B cell (primary cell): ENCODE data around the gene AP3B2. TPM values are rescaled to one million over a fixed set of nuclear protein-coding genes. Genes with fewer than 3 reads are reported as not detected.

Source experiments
- ATAC-seq: fragments of 200-7000 bp; cut with Tn5 transposase; one replicate; pipeline ENCODE4 v1.10.0; 2021; ENCODE audit warnings: low read depth, mild to moderate bottlenecking, moderate number of reproducible peaks, moderate library complexity
- CTCF ChIA-PET: fragments of 350-600 bp; sonication (Branson Sonifier 250); formaldehyde crosslinking; loops from one replicate; lab custom pipeline; 2021; ENCODE audit warnings: antibody characterized with exemption, inconsistent platforms; lab: Charles Lee
- POLR2A ChIA-PET: fragments of 350-600 bp; sonication (Branson Sonifier 250); formaldehyde crosslinking; loops from one replicate; lab custom pipeline; 2021; ENCODE audit warnings: antibody characterized with exemption; lab: Charles Lee
- DNase-seq: peaks from one replicate; pipeline ENCODE4 v3.0.0; 2013
- H2AFZ ChIP-seq: 2 replicates; pipeline ENCODE4 v1.6.1; 2012; ENCODE audit warnings: mild to moderate bottlenecking, low read depth, low read length; ENCODE audit not compliant: insufficient read depth, poor library complexity, severe bottlenecking
- H3K27ac ChIP-seq, 2 donors: 1 replicate in 1 of 2; 2 replicates in 1 of 2; pipeline ENCODE4 v1.5.1; 2012 to 2013; ENCODE audit warnings: low read length in 2 of 2, mild to moderate bottlenecking in 2 of 2, moderate library complexity in 1 of 2
- H3K27me3 ChIP-seq, 4 experiments: fragments of 200-600 bp in 1 of 4; sonication (generic) in 1 of 4; replicated peaks in 1 of 4; 1 replicate in 2 of 4; 2 replicates in 2 of 4; pipeline versions ENCODE4 v1.6.1 to v1.7.0; 2013 to 2016; ENCODE audit warnings: low read length in 3 of 4, mild to moderate bottlenecking in 2 of 4, mixed read lengths in 1 of 4, moderate library complexity in 1 of 4; ENCODE audit not compliant: insufficient read depth in 4 of 4, control insufficient read depth in 3 of 4; ENCODE audit errors: control extremely low read depth in 1 of 4
- H3K36me3 ChIP-seq, 2 experiments: replicated peaks in 1 of 2; 1 replicate in 1 of 2; 2 replicates in 1 of 2; pipeline versions ENCODE4 v1.6.1 to v1.7.1; 2013; ENCODE audit warnings: low read length in 1 of 2; ENCODE audit not compliant: insufficient read depth in 2 of 2, control insufficient read depth in 1 of 2; ENCODE audit errors: control extremely low read depth in 1 of 2, extremely low read depth in 1 of 2
- H3K4me1 ChIP-seq, 2 donors: fragments of 200-600 bp in 1 of 2; sonication (generic) in 1 of 2; 1 replicate in 1 of 2; 2 replicates in 1 of 2; pipeline versions ENCODE4 v1.5.1 to v1.6.1; 2013 to 2017; ENCODE audit warnings: low read length in 2 of 2; ENCODE audit not compliant: control insufficient read depth in 2 of 2, insufficient read depth in 2 of 2
- H3K4me2 ChIP-seq: replicated peaks from 2 replicates; pipeline ENCODE3; 2012; ENCODE audit warnings: mild to moderate bottlenecking, low read depth, low read length; ENCODE audit not compliant: poor library complexity, severe bottlenecking
- H3K4me3 ChIP-seq, 5 experiments: fragments of 200-600 bp in 1 of 5; sonication (generic) in 1 of 5; 1 replicate in 3 of 5; 2 replicates in 2 of 5; pipeline versions ENCODE4 v1.5.1 to v1.7.0; 2011 to 2016; ENCODE audit warnings: low read length in 4 of 5, mild to moderate bottlenecking in 4 of 5, low read depth in 2 of 5, control low read depth in 1 of 5, moderate library complexity in 1 of 5; ENCODE audit not compliant: insufficient read depth in 1 of 5; ENCODE audit errors: control extremely low read depth in 1 of 5, extremely low read depth in 1 of 5
- H3K79me2 ChIP-seq: fragments of 200-600 bp; sonication (generic); one replicate; pipeline ENCODE4 v1.6.0; 2016; ENCODE audit warnings: low read length; ENCODE audit not compliant: control insufficient read depth, insufficient read depth
- H3K9ac ChIP-seq: fragments of 200-600 bp; sonication (generic); 2 replicates; pipeline ENCODE4 v1.6.1; 2017; ENCODE audit warnings: mild to moderate bottlenecking, low read length, moderate library complexity
- H3K9me3 ChIP-seq, 3 donors: one replicate each; pipeline versions ENCODE4 v1.6.1 to v1.7.1; 2013; ENCODE audit warnings: low read length in 2 of 3; ENCODE audit not compliant: control insufficient read depth in 2 of 3, insufficient read depth in 1 of 3; ENCODE audit errors: control extremely low read depth in 1 of 3
- H4K20me1 ChIP-seq: 2 replicates; pipeline ENCODE4 v1.6.0; 2012; ENCODE audit warnings: mild to moderate bottlenecking, low read length; ENCODE audit not compliant: insufficient read depth, control insufficient read depth, poor library complexity, severe bottlenecking
- H3K27ac Mint-ChIP-seq: one replicate; pipeline ENCODE4 v1.8.0; 2021; ENCODE audit warnings: mixed read lengths
- H3K27me3 Mint-ChIP-seq: one replicate; pipeline ENCODE4 v1.8.0; 2021; ENCODE audit warnings: mixed read lengths
- H3K4me1 Mint-ChIP-seq: one replicate; pipeline ENCODE4 v1.8.0; 2021; ENCODE audit warnings: mixed read lengths
- H3K4me3 Mint-ChIP-seq: one replicate; pipeline ENCODE4 v1.8.0; 2021; ENCODE audit warnings: mixed read lengths
- H3K9me3 Mint-ChIP-seq: one replicate; pipeline ENCODE4 v1.8.0; 2022; ENCODE audit warnings: mixed read lengths; ENCODE audit not compliant: insufficient read depth
- CTCF ChIP-seq: fragments of 200-600 bp; IDR thresholded peaks from one replicate; pipeline ENCODE4 v1.8.0; 2022; ENCODE audit warnings: antibody characterized with exemption, mild to moderate bottlenecking
- EZH2 ChIP-seq: IDR thresholded peaks from 2 replicates; pipeline ENCODE4 v1.6.1; 2012; ENCODE audit warnings: borderline replicate concordance, low read depth, mild to moderate bottlenecking, moderate library complexity, low read length; ENCODE audit not compliant: insufficient read depth, poor library complexity, severe bottlenecking
- WGBS: methylation state at CpG from one replicate; pipeline ENCODE4 v1.1.5; 2013; ENCODE audit warnings: missing lambda C conversion rate; ENCODE audit not compliant: insufficient coverage; 5-methylcytosine and 5-hydroxymethylcytosine counted together
- intact Hi-C: fragments of 100-400 bp; cut with micrococcal nuclease; formaldehyde crosslinking; loops from one replicate; pipeline ENCODE4 v1.10.0; 2022
- polyA plus RNA-seq: library from polyadenylated mRNA; depleted of rRNA; stranded (reverse); fragments of >200 nt; gene quantifications from 2 replicates; pipeline ENCODE4 v1.2.3, GENCODE V29; 2012
- total RNA-seq, 2 donors: library from RNA; stranded (reverse); fragments of 120-200 nt in 1 of 2; gene quantifications; 1 replicate in 1 of 2; 2 replicates in 1 of 2; pipeline versions ENCODE4 v1.2.3 to v1.2.4, GENCODE V29; 2013 to 2022

The AP3B2 gene
- total and polyA plus RNA-seq, 2 donors (not counting 1 experiment from before 2014, with no cell fraction given) = 0.15 to 0.37 TPM

DNA sequence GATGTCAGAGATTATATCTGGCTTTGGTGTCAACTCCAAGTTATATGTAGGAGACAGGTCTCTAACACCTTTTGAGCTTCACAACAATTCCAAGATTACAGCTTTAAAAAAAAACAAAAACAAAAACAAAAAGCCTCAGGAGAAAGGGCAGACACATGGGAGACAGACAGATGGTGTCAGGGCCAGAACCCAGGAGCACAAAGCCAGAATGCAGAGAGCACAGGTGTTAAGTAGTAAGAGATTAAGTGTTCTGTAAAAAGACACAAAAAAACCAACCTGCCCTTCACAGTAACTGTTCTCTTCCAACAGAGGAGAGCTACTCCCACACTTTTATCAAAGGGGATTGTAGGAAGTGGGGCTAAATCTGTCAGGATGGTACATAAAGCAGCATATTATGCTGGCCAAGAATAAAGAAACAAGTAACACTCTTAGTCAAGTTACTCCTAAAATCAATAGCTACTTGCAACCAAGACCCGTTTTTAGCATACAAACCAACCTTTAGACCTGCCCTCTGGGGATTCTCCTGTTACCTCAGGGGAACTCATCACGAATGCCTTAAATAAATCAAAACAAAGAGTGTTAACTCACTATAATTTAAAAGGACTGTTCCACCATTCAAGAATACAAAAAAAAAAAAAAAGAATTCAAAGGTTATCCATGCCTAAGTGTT is 68.4 kb downstream of the AP3B2 start:
- no peak overlapping the region for H3K9ac ChIP-seq
- Mint-ChIP-seq H3K4me3 (no peak overlapping the region), H3K27ac (no peak overlapping the region), H3K4me1 (peaks cover 3% of the 10 kb centered on the region), H3K27me3 (peaks cover 68% of the 10 kb centered on the region), H3K9me3 (no peaks in the 10 kb centered on the region)
- H3K4me1 ChIP-seq = peaks cover 0 to 3% of the 10 kb centered on the region in 2 donors
- H3K4me2 ChIP-seq = no peak overlapping the region
- no peaks in the 10 kb centered on the region for H3K79me2 ChIP-seq
- H3K9me3 ChIP-seq = peaks cover 0 to 5% (median 0%) of the 10 kb centered on the region in 3 donors
- no peak overlapping the region for H3K27ac ChIP-seq
- 60% methylated on average over 1 of the region's 2 CpGs for WGBS
- no peak overlapping the region for H3K4me3 ChIP-seq
- H4K20me1 ChIP-seq = no peaks in the 10 kb centered on the region
- DNase-seq = no peak
- no peaks in the 10 kb centered on the region for H3K36me3 ChIP-seq
- ChIA-PET POLR2A (no interaction called here), CTCF (no interaction called here)
- TF ChIP-seq CTCF = no peak
- TF ChIP-seq EZH2 = no peak
- intact Hi-C loops = no loop called here
- no peak for ATAC-seq
- H3K27me3 ChIP-seq = peaks cover 0 to 53% (median 29%) of the 10 kb centered on the region in 4 experiments
- no peak overlapping the region for H2AFZ ChIP-seq

GRCh38 chr15:82640672-82641071 is 69.0 kb downstream of the AP3B2 start:
- ATAC-seq = no peak
- Mint-ChIP-seq H3K4me3 (no peak overlapping the region), H3K4me1 (no peaks in the 10 kb centered on the region), H3K27ac (no peak overlapping the region), H3K27me3 (peaks cover 68% of the 10 kb centered on the region), H3K9me3 (no peaks in the 10 kb centered on the region)
- H3K27ac ChIP-seq = no peak overlapping the region
- TF ChIP-seq CTCF (no peak), EZH2 (no peak)
- no peak overlapping the region for H3K4me2 ChIP-seq
- H3K36me3 ChIP-seq = no peaks in the 10 kb centered on the region
- H2AFZ ChIP-seq = no peak overlapping the region
- H3K9me3 ChIP-seq = no peaks in the 10 kb centered on the region
- intact Hi-C loops = no loop called here
- no peaks in the 10 kb centered on the region for H4K20me1 ChIP-seq
- H3K9ac ChIP-seq = no peak overlapping the region
- WGBS = no CpG with 5 or more reads among the region's 3 CpGs
- no peak for DNase-seq
- ChIA-PET CTCF (no interaction called here), POLR2A (no interaction called here)
- H3K4me3 ChIP-seq = no peak overlapping the region
- H3K79me2 ChIP-seq = no peaks in the 10 kb centered on the region
- H3K27me3 ChIP-seq = peaks cover 0 to 48% (median 24%) of the 10 kb centered on the region in 4 experiments
- no peaks in the 10 kb centered on the region for H3K4me1 ChIP-seq
